Measurements from ENCODE around the gene WTIP. TPM values are rescaled to one million over a fixed set of nuclear protein-coding genes. Genes with fewer than 3 reads are reported as not detected.

The WTIP gene
- total and polyA plus RNA-seq, 2 of the 13 experiments (the other 11 are each of a cell fraction or from before 2014, with no cell fraction given) = 15.0 to 18.1 TPM

DNA sequence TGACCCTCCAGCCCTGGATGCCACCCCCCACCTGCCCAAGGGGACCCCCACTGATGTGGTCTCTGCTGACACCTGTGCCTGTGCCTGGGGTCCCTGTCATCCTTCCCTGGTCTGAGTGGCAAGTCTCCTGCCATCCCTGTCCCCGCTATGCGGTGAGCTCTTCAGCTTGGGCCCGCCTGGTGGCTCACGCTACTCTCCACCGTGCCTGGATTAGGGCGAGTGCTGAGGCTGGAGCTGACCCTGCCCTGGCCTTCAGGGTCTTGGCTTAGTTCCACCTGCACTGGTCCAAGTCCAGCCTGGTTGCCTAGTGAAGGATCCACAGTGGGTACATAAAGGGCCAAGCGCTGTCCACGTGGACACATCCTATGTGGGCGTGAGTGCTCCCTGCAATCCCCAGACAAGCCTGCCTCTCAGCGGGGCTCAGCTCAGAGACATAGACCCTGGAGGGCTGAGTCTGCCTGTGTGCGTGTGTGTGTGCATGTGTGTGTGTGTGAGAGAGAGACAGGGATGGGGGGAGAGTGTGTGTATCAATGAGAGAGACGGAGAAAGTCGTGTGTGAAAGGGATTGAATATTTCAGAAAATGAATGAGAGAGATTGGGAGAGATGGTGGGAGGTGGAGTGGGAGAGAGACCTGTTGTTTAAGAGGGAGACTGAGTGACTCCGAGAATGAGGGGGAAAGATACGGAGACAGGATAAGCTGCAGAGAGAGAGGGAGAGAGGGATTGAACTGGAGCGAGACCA, 22.1 kb downstream of the WTIP start (continued):
- TF ChIP-seq, protein P1, sequence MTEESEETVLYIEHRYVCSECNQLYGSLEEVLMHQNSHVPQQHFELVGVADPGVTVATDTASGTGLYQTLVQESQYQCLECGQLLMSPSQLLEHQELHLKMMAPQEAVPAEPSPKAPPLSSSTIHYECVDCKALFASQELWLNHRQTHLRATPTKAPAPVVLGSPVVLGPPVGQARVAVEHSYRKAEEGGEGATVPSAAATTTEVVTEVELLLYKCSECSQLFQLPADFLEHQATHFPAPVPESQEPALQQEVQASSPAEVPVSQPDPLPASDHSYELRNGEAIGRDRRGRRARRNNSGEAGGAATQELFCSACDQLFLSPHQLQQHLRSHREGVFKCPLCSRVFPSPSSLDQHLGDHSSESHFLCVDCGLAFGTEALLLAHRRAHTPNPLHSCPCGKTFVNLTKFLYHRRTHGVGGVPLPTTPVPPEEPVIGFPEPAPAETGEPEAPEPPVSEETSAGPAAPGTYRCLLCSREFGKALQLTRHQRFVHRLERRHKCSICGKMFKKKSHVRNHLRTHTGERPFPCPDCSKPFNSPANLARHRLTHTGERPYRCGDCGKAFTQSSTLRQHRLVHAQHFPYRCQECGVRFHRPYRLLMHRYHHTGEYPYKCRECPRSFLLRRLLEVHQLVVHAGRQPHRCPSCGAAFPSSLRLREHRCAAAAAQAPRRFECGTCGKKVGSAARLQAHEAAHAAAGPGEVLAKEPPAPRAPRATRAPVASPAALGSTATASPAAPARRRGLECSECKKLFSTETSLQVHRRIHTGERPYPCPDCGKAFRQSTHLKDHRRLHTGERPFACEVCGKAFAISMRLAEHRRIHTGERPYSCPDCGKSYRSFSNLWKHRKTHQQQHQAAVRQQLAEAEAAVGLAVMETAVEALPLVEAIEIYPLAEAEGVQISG (CRISPR knock-in tag; IDR thresholded peaks at IDR 0.05) = peak; percentile 61
- no peak for TF ChIP-seq TP53 (CRISPR knock-in tag; conservative IDR thresholded peaks at IDR 0.05)
- TF ChIP-seq, protein P2, sequence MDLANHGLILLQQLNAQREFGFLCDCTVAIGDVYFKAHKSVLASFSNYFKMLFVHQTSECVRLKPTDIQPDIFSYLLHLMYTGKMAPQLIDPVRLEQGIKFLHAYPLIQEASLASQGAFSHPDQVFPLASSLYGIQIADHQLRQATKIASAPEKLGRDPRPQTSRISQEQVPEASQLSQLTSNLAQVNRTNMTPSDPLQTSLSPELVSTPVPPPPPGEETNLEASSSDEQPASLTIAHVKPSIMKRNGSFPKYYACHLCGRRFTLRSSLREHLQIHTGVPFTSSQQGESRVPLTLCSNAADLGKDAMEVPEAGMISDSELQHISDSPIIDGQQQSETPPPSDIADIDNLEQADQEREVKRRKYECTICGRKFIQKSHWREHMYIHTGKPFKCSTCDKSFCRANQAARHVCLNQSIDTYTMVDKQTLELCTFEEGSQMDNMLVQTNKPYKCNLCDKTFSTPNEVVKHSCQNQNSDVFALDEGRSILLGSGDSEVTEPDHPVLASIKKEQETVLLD (CRISPR knock-in tag; IDR thresholded peaks at IDR 0.05; ENCODE audit: low read depth) = no peak
- TF ChIP-seq, protein P3, sequence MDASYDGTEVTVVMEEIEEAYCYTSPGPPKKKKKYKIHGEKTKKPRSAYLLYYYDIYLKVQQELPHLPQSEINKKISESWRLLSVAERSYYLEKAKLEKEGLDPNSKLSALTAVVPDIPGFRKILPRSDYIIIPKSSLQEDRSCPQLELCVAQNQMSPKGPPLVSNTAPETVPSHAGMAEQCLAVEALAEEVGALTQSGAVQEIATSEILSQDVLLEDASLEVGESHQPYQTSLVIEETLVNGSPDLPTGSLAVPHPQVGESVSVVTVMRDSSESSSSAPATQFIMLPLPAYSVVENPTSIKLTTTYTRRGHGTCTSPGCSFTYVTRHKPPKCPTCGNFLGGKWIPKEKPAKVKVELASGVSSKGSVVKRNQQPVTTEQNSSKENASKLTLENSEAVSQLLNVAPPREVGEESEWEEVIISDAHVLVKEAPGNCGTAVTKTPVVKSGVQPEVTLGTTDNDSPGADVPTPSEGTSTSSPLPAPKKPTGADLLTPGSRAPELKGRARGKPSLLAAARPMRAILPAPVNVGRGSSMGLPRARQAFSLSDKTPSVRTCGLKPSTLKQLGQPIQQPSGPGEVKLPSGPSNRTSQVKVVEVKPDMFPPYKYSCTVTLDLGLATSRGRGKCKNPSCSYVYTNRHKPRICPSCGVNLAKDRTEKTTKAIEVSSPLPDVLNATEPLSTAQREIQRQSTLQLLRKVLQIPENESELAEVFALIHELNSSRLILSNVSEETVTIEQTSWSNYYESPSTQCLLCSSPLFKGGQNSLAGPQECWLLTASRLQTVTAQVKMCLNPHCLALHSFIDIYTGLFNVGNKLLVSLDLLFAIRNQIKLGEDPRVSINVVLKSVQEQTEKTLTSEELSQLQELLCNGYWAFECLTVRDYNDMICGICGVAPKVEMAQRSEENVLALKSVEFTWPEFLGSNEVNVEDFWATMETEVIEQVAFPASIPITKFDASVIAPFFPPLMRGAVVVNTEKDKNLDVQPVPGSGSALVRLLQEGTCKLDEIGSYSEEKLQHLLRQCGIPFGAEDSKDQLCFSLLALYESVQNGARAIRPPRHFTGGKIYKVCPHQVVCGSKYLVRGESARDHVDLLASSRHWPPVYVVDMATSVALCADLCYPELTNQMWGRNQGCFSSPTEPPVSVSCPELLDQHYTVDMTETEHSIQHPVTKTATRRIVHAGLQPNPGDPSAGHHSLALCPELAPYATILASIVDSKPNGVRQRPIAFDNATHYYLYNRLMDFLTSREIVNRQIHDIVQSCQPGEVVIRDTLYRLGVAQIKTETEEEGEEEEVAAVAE (CRISPR knock-in tag; IDR thresholded peaks at IDR 0.05; ENCODE audit: borderline replicate concordance) = no peak
- peak; percentile 56 for TF ChIP-seq HDAC2 (CRISPR knock-in tag; IDR thresholded peaks at IDR 0.05)
- TF ChIP-seq ZNF619 (CRISPR knock-in tag; IDR thresholded peaks at IDR 0.05) = no peak
- 0 out of 2 replicates have a peak, but pooled peaks have one; percentile 28 for TF ChIP-seq KLF6 (CRISPR knock-in tag; IDR thresholded peaks at IDR 0.05)
- TF ChIP-seq, protein P4, sequence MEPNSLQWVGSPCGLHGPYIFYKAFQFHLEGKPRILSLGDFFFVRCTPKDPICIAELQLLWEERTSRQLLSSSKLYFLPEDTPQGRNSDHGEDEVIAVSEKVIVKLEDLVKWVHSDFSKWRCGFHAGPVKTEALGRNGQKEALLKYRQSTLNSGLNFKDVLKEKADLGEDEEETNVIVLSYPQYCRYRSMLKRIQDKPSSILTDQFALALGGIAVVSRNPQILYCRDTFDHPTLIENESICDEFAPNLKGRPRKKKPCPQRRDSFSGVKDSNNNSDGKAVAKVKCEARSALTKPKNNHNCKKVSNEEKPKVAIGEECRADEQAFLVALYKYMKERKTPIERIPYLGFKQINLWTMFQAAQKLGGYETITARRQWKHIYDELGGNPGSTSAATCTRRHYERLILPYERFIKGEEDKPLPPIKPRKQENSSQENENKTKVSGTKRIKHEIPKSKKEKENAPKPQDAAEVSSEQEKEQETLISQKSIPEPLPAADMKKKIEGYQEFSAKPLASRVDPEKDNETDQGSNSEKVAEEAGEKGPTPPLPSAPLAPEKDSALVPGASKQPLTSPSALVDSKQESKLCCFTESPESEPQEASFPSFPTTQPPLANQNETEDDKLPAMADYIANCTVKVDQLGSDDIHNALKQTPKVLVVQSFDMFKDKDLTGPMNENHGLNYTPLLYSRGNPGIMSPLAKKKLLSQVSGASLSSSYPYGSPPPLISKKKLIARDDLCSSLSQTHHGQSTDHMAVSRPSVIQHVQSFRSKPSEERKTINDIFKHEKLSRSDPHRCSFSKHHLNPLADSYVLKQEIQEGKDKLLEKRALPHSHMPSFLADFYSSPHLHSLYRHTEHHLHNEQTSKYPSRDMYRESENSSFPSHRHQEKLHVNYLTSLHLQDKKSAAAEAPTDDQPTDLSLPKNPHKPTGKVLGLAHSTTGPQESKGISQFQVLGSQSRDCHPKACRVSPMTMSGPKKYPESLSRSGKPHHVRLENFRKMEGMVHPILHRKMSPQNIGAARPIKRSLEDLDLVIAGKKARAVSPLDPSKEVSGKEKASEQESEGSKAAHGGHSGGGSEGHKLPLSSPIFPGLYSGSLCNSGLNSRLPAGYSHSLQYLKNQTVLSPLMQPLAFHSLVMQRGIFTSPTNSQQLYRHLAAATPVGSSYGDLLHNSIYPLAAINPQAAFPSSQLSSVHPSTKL (CRISPR knock-in tag; IDR thresholded peaks at IDR 0.05) = peak; percentile 49
- peak; percentile 58 for TF ChIP-seq RFX3 (CRISPR knock-in tag; IDR thresholded peaks at IDR 0.05)
- TF ChIP-seq THYN1 (CRISPR knock-in tag; IDR thresholded peaks at IDR 0.05; ENCODE audit: borderline replicate concordance, low read depth) = no peak
- no peak for TF ChIP-seq PPARG (CRISPR knock-in tag; conservative IDR thresholded peaks at IDR 0.05)
- TF ChIP-seq ZNF558 (CRISPR knock-in tag; IDR thresholded peaks at IDR 0.05; ENCODE audit: borderline replicate concordance) = no peak
- TF ChIP-seq ZFP36 (IDR thresholded peaks at IDR 0.05; ENCODE audit: borderline replicate concordance, low read depth, low read length, partially characterized antibody) = no peak
- TF ChIP-seq ZNF431 (CRISPR knock-in tag; IDR thresholded peaks at IDR 0.05; ENCODE audit: borderline replicate concordance, low read depth) = 0 out of 2 replicates have a peak, but pooled peaks have one; percentile 28
- no peak for TF ChIP-seq ZBTB3 (CRISPR knock-in tag; IDR thresholded peaks at IDR 0.05; ENCODE audit: borderline replicate concordance, low read depth)
- no peak for TF ChIP-seq GTF3A (CRISPR knock-in tag; conservative IDR thresholded peaks at IDR 0.05)
